Muscle of leg (tissue), 11 donors: ENCODE results near the gene IL1RL1. TPM values are rescaled to one million over a fixed set of nuclear protein-coding genes. Genes with fewer than 3 reads are reported as not detected.

ENCODE experiments used
- DNase-seq: peaks from one replicate; pipeline ENCODE4 v3.0.0; 2013
- H3K27ac ChIP-seq: one replicate; pipeline ENCODE4 v1.5.1; 2013; ENCODE audit warnings: mild to moderate bottlenecking, low read length, control low read depth
- H3K27me3 ChIP-seq: one replicate; pipeline ENCODE4 v1.6.1; 2013; ENCODE audit warnings: low read length; ENCODE audit not compliant: control insufficient read depth, insufficient read depth
- H3K36me3 ChIP-seq: one replicate; pipeline ENCODE4 v1.6.1; 2013; ENCODE audit warnings: low read length; ENCODE audit not compliant: control insufficient read depth, insufficient read depth
- H3K4me1 ChIP-seq: one replicate; pipeline ENCODE4 v1.6.1; 2013; ENCODE audit warnings: low read length; ENCODE audit not compliant: control insufficient read depth, insufficient read depth
- H3K4me3 ChIP-seq: one replicate; pipeline ENCODE4 v1.5.1; 2013; ENCODE audit warnings: low read length, control low read depth
- H3K9me3 ChIP-seq: replicated peaks from 2 replicates; pipeline ENCODE4 v1.6.1; 2013; ENCODE audit warnings: low read depth, low read length; ENCODE audit not compliant: control insufficient read depth
- WGBS: methylation state at CpG from one replicate; pipeline ENCODE4 v1.1.5; 2013; ENCODE audit warnings: missing lambda C conversion rate; ENCODE audit not compliant: insufficient coverage; 5-methylcytosine and 5-hydroxymethylcytosine counted together
- polyA plus RNA-seq, 8 donors: library from polyadenylated mRNA; unstranded; fragments of 120-200 nt; gene quantifications; one replicate each; pipeline versions ENCODE4 v1.2.1 to v1.2.3, GENCODE V29; 2013; ENCODE audit warnings: inconsistent platforms in 1 of 8, low replicate concordance in 1 of 8; ENCODE audit not compliant: insufficient read length in 8 of 8, insufficient read depth in 1 of 8
- total RNA-seq: library from RNA; stranded (reverse); fragments of 120-200 nt; gene quantifications from one replicate; pipeline ENCODE4 v1.2.4, GENCODE V29; 2013

Gene IL1RL1
- total and polyA plus RNA-seq, 9 donors, result 0.05 to 0.34 (median 0.22) TPM

GRCh38 chr2:102290594-102290993, 20.8 kb upstream of the IL1RL1 start:
- H3K27me3 ChIP-seq, result no peaks in the 10 kb centered on the region

GRCh38 chr2:102291319-102292075, 19.9 kb upstream of the IL1RL1 start:
- Histone ChIP-seq H3K36me3 (no peaks in the 10 kb centered on the region), H3K4me1 (no peaks in the 10 kb centered on the region), H3K9me3 (no peaks in the 10 kb centered on the region), H3K27ac (no peak overlapping the region), H3K27me3 (no peaks in the 10 kb centered on the region), H3K4me3 (no peak overlapping the region)
- WGBS, result no CpG with 5 or more reads among the region's 4 CpGs
- peak; percentile 30 for DNase-seq

More at GRCh38 chr2:102290594-102290993, 20.8 kb upstream of the IL1RL1 start:
- H3K9me3 ChIP-seq, result no peaks in the 10 kb centered on the region
- no peak overlapping the region for H3K27ac ChIP-seq
- no peaks in the 10 kb centered on the region for H3K4me1 ChIP-seq
- no peak overlapping the region for H3K4me3 ChIP-seq
- DNase-seq, result no peak
- H3K36me3 ChIP-seq, result no peaks in the 10 kb centered on the region

GRCh38 chr2:102294802-102295489, 16.4 kb upstream of the IL1RL1 start:
- Histone ChIP-seq H3K27me3 (no peaks in the 10 kb centered on the region), H3K4me3 (no peak overlapping the region), H3K36me3 (no peaks in the 10 kb centered on the region), H3K9me3 (no peaks in the 10 kb centered on the region), H3K4me1 (no peaks in the 10 kb centered on the region), H3K27ac (no peak overlapping the region)
- DNase-seq, result no peak
- WGBS, result no CpG with 5 or more reads among the region's 3 CpGs

- peak; percentile 5 for DNase-seq
- H3K27ac ChIP-seq, result no peak overlapping the region
- H3K9me3 ChIP-seq, result no peaks in the 10 kb centered on the region
- H3K36me3 ChIP-seq, result no peaks in the 10 kb centered on the region
- H3K4me1 ChIP-seq, result no peaks in the 10 kb centered on the region
- H3K4me3 ChIP-seq, result no peak overlapping the region
- WGBS, result no CpG with 5 or more reads among the region's 1 CpG
- H3K27me3 ChIP-seq, result no peaks in the 10 kb centered on the region
These were observed 15.8 kb upstream of the IL1RL1 start for GRCh38 chr2:102295566-102295965.

GRCh38 chr2:102296449-102296848, 14.9 kb upstream of the IL1RL1 start:
- Histone ChIP-seq H3K9me3 (no peaks in the 10 kb centered on the region), H3K4me3 (no peak overlapping the region), H3K27me3 (no peaks in the 10 kb centered on the region), H3K4me1 (no peaks in the 10 kb centered on the region), H3K36me3 (no peaks in the 10 kb centered on the region), H3K27ac (no peak overlapping the region)
- DNase-seq, result no peak

GRCh38 chr2:102297891-102298290, 13.5 kb upstream of the IL1RL1 start:
- no peak for DNase-seq
- WGBS, result 80% methylated on average over 1 of the region's 3 CpGs
- no peaks in the 10 kb centered on the region for H3K36me3 ChIP-seq
- no peaks in the 10 kb centered on the region for H3K4me1 ChIP-seq
- no peaks in the 10 kb centered on the region for H3K9me3 ChIP-seq
- H3K27ac ChIP-seq, result no peak overlapping the region
- H3K4me3 ChIP-seq, result no peak overlapping the region
- no peaks in the 10 kb centered on the region for H3K27me3 ChIP-seq

- Histone ChIP-seq H3K4me1 (no peaks in the 10 kb centered on the region), H3K27ac (no peak overlapping the region), H3K4me3 (no peak overlapping the region), H3K9me3 (no peaks in the 10 kb centered on the region), H3K27me3 (peaks cover 2% of the 10 kb centered on the region), H3K36me3 (no peaks in the 10 kb centered on the region)
- peak; percentile 18 for DNase-seq
- WGBS, result 20% methylated on average over 3 of the region's 7 CpGs
These were observed 9.4 kb upstream of the IL1RL1 start for GRCh38 chr2:102301867-102302362.

GRCh38 chr2:102302458-102302857, 8.9 kb upstream of the IL1RL1 start:
- DNase-seq, result no peak
- Histone ChIP-seq H3K9me3 (no peaks in the 10 kb centered on the region), H3K36me3 (no peaks in the 10 kb centered on the region), H3K4me3 (no peak overlapping the region), H3K27me3 (peaks cover 2% of the 10 kb centered on the region), H3K4me1 (no peaks in the 10 kb centered on the region), H3K27ac (no peak overlapping the region)
- no CpG with 5 or more reads among the region's 3 CpGs for whole genome bisulfite sequencing

- no CpG with 5 or more reads among the region's 3 CpGs for WGBS
- peaks cover 2% of the 10 kb centered on the region for H3K27me3 ChIP-seq
- H3K4me1 ChIP-seq, result no peaks in the 10 kb centered on the region
- no peak overlapping the region for H3K4me3 ChIP-seq
- H3K9me3 ChIP-seq, result no peaks in the 10 kb centered on the region
- H3K36me3 ChIP-seq, result no peaks in the 10 kb centered on the region
- DNase-seq, result no peak
- no peak overlapping the region for H3K27ac ChIP-seq
These were observed 7.8 kb upstream of the IL1RL1 start for GRCh38 chr2:102303589-102303988.

GRCh38 chr2:102304268-102304667, 7.1 kb upstream of the IL1RL1 start:
- H3K27ac ChIP-seq, result no peak overlapping the region
- no peak for DNase-seq
- H3K36me3 ChIP-seq, result no peaks in the 10 kb centered on the region
- H3K9me3 ChIP-seq, result no peaks in the 10 kb centered on the region
- peaks cover 2% of the 10 kb centered on the region for H3K27me3 ChIP-seq
- no peak overlapping the region for H3K4me3 ChIP-seq
- no CpG with 5 or more reads among the region's 2 CpGs for WGBS
- no peaks in the 10 kb centered on the region for H3K4me1 ChIP-seq
